Transverse colon (tissue), 4 donors: ENCODE results near the gene PCCA. TPM values are rescaled to one million over a fixed set of nuclear protein-coding genes. Genes with fewer than 3 reads are reported as not detected.
"Not testable (repeated sequence)": the region's sequence is repeated elsewhere in the genome, so short reads cannot be mapped to it uniquely, and the experiment has no call there.

Source experiments
- DNase-seq: peaks from one replicate; pipeline ENCODE4 v3.0.0-alpha.2; 2019
- H3K27ac ChIP-seq, 4 donors: fragments of 200-600 bp; sonication (generic); 2 replicates each; pipeline ENCODE4 v1.5.1; 2016 to 2018; ENCODE audit warnings: inconsistent platforms in 4 of 4
- H3K27me3 ChIP-seq: fragments of 200-600 bp; sonication (generic); 2 replicates; pipeline ENCODE4 v1.5.1; 2017; ENCODE audit warnings: inconsistent platforms
- H3K36me3 ChIP-seq, 4 donors: fragments of 200-600 bp; sonication (generic); 2 replicates each; pipeline ENCODE4 v1.5.1; 2017 to 2019; ENCODE audit warnings: inconsistent platforms in 4 of 4
- H3K4me1 ChIP-seq, 4 donors: fragments of 200-600 bp; sonication (generic); 2 replicates each; pipeline ENCODE4 v1.5.1; 2017 to 2020; ENCODE audit warnings: inconsistent platforms in 4 of 4
- H3K4me3 ChIP-seq, 4 donors: fragments of 200-600 bp; sonication (generic); 1 replicate in 1 of 4; 2 replicates in 3 of 4; pipeline versions ENCODE4 v1.5.1 to v1.6.1; 2017 to 2019; ENCODE audit warnings: inconsistent platforms in 4 of 4
- H3K9me3 ChIP-seq, 2 donors: fragments of 200-600 bp; sonication (generic); 2 replicates each; pipeline ENCODE4 v1.5.1; 2017 to 2019; ENCODE audit warnings: inconsistent platforms in 2 of 2
- CTCF ChIP-seq, 5 experiments: fragments of 200-600 bp in 3 of 5; fragments of 450-650 bp in 2 of 5; sonication (generic) in 3 of 5; IDR thresholded peaks; 1 replicate in 2 of 5; 2 replicates in 3 of 5; pipeline ENCODE4 v1.5.1; 2016 to 2017; ENCODE audit warnings: antibody characterized with exemption in 5 of 5, inconsistent platforms in 3 of 5, mild to moderate bottlenecking in 2 of 5, moderate library complexity in 1 of 5
- EP300 ChIP-seq: sonication (generic); formaldehyde crosslinking; IDR thresholded peaks from one replicate; pipeline ENCODE4 v1.6.1; 2017; ENCODE audit warnings: antibody characterized with exemption, low read depth
- POLR2A ChIP-seq: fragments of 450-650 bp; IDR thresholded peaks from one replicate; pipeline ENCODE4 v1.6.1; 2016; ENCODE audit warnings: antibody characterized with exemption, mild to moderate bottlenecking, moderate library complexity
- POLR2AphosphoS5 ChIP-seq, 3 donors: sonication (generic); formaldehyde crosslinking; IDR thresholded peaks; one replicate each; pipeline ENCODE4 v1.6.1; 2016; ENCODE audit warnings: antibody characterized with exemption in 3 of 3
- WGBS, 2 donors: methylation state at CpG; one replicate each; pipeline ENCODE4 v1.1.5; 2018; ENCODE audit warnings: low coverage in 1 of 2; 5-methylcytosine and 5-hydroxymethylcytosine counted together
- in situ Hi-C, 4 donors: fragments of 200-750 bp; cut with MboI; loops; one replicate each; pipeline versions ENCODE4 v1.15.0 to v1.15.1; 2017; ENCODE audit warnings: low sequenced_read_pairs in 3 of 4, low pct_ligation_motif_present in 1 of 4, low pct_unique_long_range_greater_than_20kb in 1 of 4
- intact Hi-C: fragments of 100-400 bp; cut with DNase I; formaldehyde crosslinking; loops from one replicate; pipeline ENCODE4 v1.15.1; 2023; ENCODE audit warnings: low total_unique reads
- small RNA-seq, 4 donors: library from RNA; depleted of rRNA; stranded (forward); fragments of <200 nt; gene quantifications; one replicate each; pipeline ENCODE3, GENCODE V24; 2016
- total RNA-seq, 4 donors: library from RNA; depleted of rRNA; stranded (reverse); fragments of >200 nt; gene quantifications; one replicate each; pipeline ENCODE4 v1.1.0, GENCODE V29; 2016

Gene PCCA
- total RNA-seq, 4 donors from 2014 or later = 13.1 to 87.8 (median 74.6) TPM

GRCh38 chr13:100566543-100566942 lies 477.6 kb downstream of the PCCA start:
- no peaks in the 10 kb centered on the region for H3K36me3 ChIP-seq
- DNase-seq = no peak
- intact Hi-C loops (no loop called here), in situ Hi-C loops (loop anchor here in 1 of 4 donors (25.0 kb wide), 1 partner anchor 546 kb away; no protein-coding TSS in a partner anchor)
- no peaks in the 10 kb centered on the region for H3K4me1 ChIP-seq
- H3K9me3 ChIP-seq = no peaks in the 10 kb centered on the region
- no peak overlapping the region for H3K27ac ChIP-seq
- no peaks in the 10 kb centered on the region for H3K27me3 ChIP-seq
- H3K4me3 ChIP-seq = no peak overlapping the region
- TF ChIP-seq POLR2AphosphoS5 (IDR thresholded peaks at IDR 0.05) (no peak), POLR2A (no peak), EP300 (no peak), CTCF (IDR thresholded peaks at IDR 0.05) (no peak)
- WGBS, 2 donors = 67 to 81% methylated on average over 2 to 5 of the region's 6 CpGs

GRCh38 chr13:100573121-100573520 lies 484.2 kb downstream of the PCCA start:
- Histone ChIP-seq H3K36me3 (no peaks in the 10 kb centered on the region), H3K4me1 (no peaks in the 10 kb centered on the region), H3K27me3 (no peaks in the 10 kb centered on the region), H3K27ac (no peak overlapping the region), H3K9me3 (no peaks in the 10 kb centered on the region), H3K4me3 (no peak overlapping the region)
- 40 to 44% methylated on average over 2 of the region's 2 CpGs for WGBS, 2 donors
- no peak for TF ChIP-seq POLR2A
- peak; percentile 60 to 76 (median 68) for TF ChIP-seq CTCF (IDR thresholded peaks at IDR 0.05)
- no peak for TF ChIP-seq POLR2AphosphoS5 (IDR thresholded peaks at IDR 0.05)
- TF ChIP-seq EP300 = no peak
- DNase-seq = peak; percentile 78
- in situ Hi-C loops = loop anchor here in 1 of 4 donors (25.0 kb wide), 1 partner anchor 539 kb away; no protein-coding TSS in a partner anchor
- intact Hi-C loops = no loop called here

- DNase-seq, H3K27me3 ChIP-seq, H3K36me3 ChIP-seq, H3K27ac ChIP-seq, H3K4me3 ChIP-seq, intact Hi-C loops, H3K9me3 ChIP-seq, in situ Hi-C loops, H3K4me1 ChIP-seq: not testable (repeated sequence)
- WGBS, 2 donors = 97% methylated on average over 4 of the region's 4 CpGs; no CpG with 5 or more reads in 1 of the 2 donors
Measured at GRCh38 chr13:100577239-100577638, 488.3 kb downstream of the PCCA start.

Small RNA genes within 50 kb of the gene (small RNA-seq; reads per million reads assigned to genes)
- gene AL356575.1 = 0 reads per million in 4 donors

Other genes with a start within 250 kb of the PCCA start
- gene ZIC5, start 117.3 kb upstream of the PCCA start, total RNA-seq = not detected
- gene ZIC2, start 107.3 kb upstream of the PCCA start, total RNA-seq = not detected